B cell (primary cell): ENCODE results near the gene FATE1.

ENCODE experiments used
- CTCF ChIP-seq: fragments of 200-600 bp; IDR thresholded peaks from one replicate; pipeline ENCODE4 v1.8.0; 2022; ENCODE audit warnings: antibody characterized with exemption, mild to moderate bottlenecking
- EZH2 ChIP-seq: IDR thresholded peaks from 2 replicates; pipeline ENCODE4 v1.6.1; 2012; ENCODE audit warnings: borderline replicate concordance, low read depth, mild to moderate bottlenecking, moderate library complexity, low read length; ENCODE audit not compliant: insufficient read depth, poor library complexity, severe bottlenecking

GRCh38 chrX:151743651-151744470 lies 28.0 kb downstream of the FATE1 start:
- TF ChIP-seq CTCF (no peak), EZH2 (no peak)
